Transverse colon (tissue), 4 donors: ENCODE results near the gene PINK1. TPM values are rescaled to one million over a fixed set of nuclear protein-coding genes. Genes with fewer than 3 reads are reported as not detected.

Experiments
- DNase-seq: peaks from one replicate; pipeline ENCODE4 v3.0.0-alpha.2; 2019
- H3K27ac ChIP-seq, 4 donors: fragments of 200-600 bp; sonication (generic); 2 replicates each; pipeline ENCODE4 v1.5.1; 2016 to 2018; ENCODE audit warnings: inconsistent platforms in 4 of 4
- H3K27me3 ChIP-seq: fragments of 200-600 bp; sonication (generic); 2 replicates; pipeline ENCODE4 v1.5.1; 2017; ENCODE audit warnings: inconsistent platforms
- H3K36me3 ChIP-seq, 4 donors: fragments of 200-600 bp; sonication (generic); 2 replicates each; pipeline ENCODE4 v1.5.1; 2017 to 2019; ENCODE audit warnings: inconsistent platforms in 4 of 4
- H3K4me1 ChIP-seq, 4 donors: fragments of 200-600 bp; sonication (generic); 2 replicates each; pipeline ENCODE4 v1.5.1; 2017 to 2020; ENCODE audit warnings: inconsistent platforms in 4 of 4
- H3K4me3 ChIP-seq, 4 donors: fragments of 200-600 bp; sonication (generic); 1 replicate in 1 of 4; 2 replicates in 3 of 4; pipeline versions ENCODE4 v1.5.1 to v1.6.1; 2017 to 2019; ENCODE audit warnings: inconsistent platforms in 4 of 4
- H3K9me3 ChIP-seq, 2 donors: fragments of 200-600 bp; sonication (generic); 2 replicates each; pipeline ENCODE4 v1.5.1; 2017 to 2019; ENCODE audit warnings: inconsistent platforms in 2 of 2
- CTCF ChIP-seq, 5 experiments: fragments of 200-600 bp in 3 of 5; fragments of 450-650 bp in 2 of 5; sonication (generic) in 3 of 5; IDR thresholded peaks; 1 replicate in 2 of 5; 2 replicates in 3 of 5; pipeline ENCODE4 v1.5.1; 2016 to 2017; ENCODE audit warnings: antibody characterized with exemption in 5 of 5, inconsistent platforms in 3 of 5, mild to moderate bottlenecking in 2 of 5, moderate library complexity in 1 of 5
- EP300 ChIP-seq: sonication (generic); formaldehyde crosslinking; IDR thresholded peaks from one replicate; pipeline ENCODE4 v1.6.1; 2017; ENCODE audit warnings: antibody characterized with exemption, low read depth
- POLR2A ChIP-seq: fragments of 450-650 bp; IDR thresholded peaks from one replicate; pipeline ENCODE4 v1.6.1; 2016; ENCODE audit warnings: antibody characterized with exemption, mild to moderate bottlenecking, moderate library complexity
- POLR2AphosphoS5 ChIP-seq, 3 donors: sonication (generic); formaldehyde crosslinking; IDR thresholded peaks; one replicate each; pipeline ENCODE4 v1.6.1; 2016; ENCODE audit warnings: antibody characterized with exemption in 3 of 3
- WGBS, 2 donors: methylation state at CpG; one replicate each; pipeline ENCODE4 v1.1.5; 2018; ENCODE audit warnings: low coverage in 1 of 2; 5-methylcytosine and 5-hydroxymethylcytosine counted together
- in situ Hi-C, 4 donors: fragments of 200-750 bp; cut with MboI; loops; one replicate each; pipeline versions ENCODE4 v1.15.0 to v1.15.1; 2017; ENCODE audit warnings: low sequenced_read_pairs in 3 of 4, low pct_ligation_motif_present in 1 of 4, low pct_unique_long_range_greater_than_20kb in 1 of 4
- intact Hi-C: fragments of 100-400 bp; cut with DNase I; formaldehyde crosslinking; loops from one replicate; pipeline ENCODE4 v1.15.1; 2023; ENCODE audit warnings: low total_unique reads
- total RNA-seq, 4 donors: library from RNA; depleted of rRNA; stranded (reverse); fragments of >200 nt; gene quantifications; one replicate each; pipeline ENCODE4 v1.1.0, GENCODE V29; 2016

The PINK1 gene
- total RNA-seq, 4 donors from 2014 or later: 122 to 235 (median 192) TPM

- 92% methylated on average over 14 of the region's 14 CpGs; no CpG with 5 or more reads in 1 of the 2 donors for WGBS, 2 donors
- in situ Hi-C loops: no loop called here
- Histone ChIP-seq H3K9me3 (no peaks in the 10 kb centered on the region), H3K27me3 (peaks cover 22% of the 10 kb centered on the region), H3K4me3 (no peak overlapping the region), H3K27ac (no peak overlapping the region), H3K4me1 (peaks cover 0 to 4% (median 3%) of the 10 kb centered on the region in 4 donors), H3K36me3 (no peaks in the 10 kb centered on the region)
- no peak for TF ChIP-seq POLR2AphosphoS5 (IDR thresholded peaks at IDR 0.05)
- intact Hi-C loops: no loop called here
- DNase-seq: no peak
These were observed 38.5 kb upstream of the PINK1 start for GRCh38 chr1:20594746-20595145.

- H3K27me3 ChIP-seq: peaks cover 10% of the 10 kb centered on the region
- H3K36me3 ChIP-seq: no peaks in the 10 kb centered on the region
- in situ Hi-C loops (no loop called here), intact Hi-C loops (no loop called here)
- no peak overlapping the region for H3K27ac ChIP-seq
- H3K9me3 ChIP-seq: no peaks in the 10 kb centered on the region
- no peak overlapping the region for H3K4me3 ChIP-seq
- 72 to 74% methylated on average over 6 of the region's 6 CpGs for WGBS, 2 donors
- no peak for DNase-seq
- no peaks in the 10 kb centered on the region for H3K4me1 ChIP-seq
- no peak for TF ChIP-seq POLR2A
- TF ChIP-seq POLR2AphosphoS5 (IDR thresholded peaks at IDR 0.05): no peak
- no peak for TF ChIP-seq CTCF (IDR thresholded peaks at IDR 0.05)
- no peak for TF ChIP-seq EP300
These were observed 37.2 kb upstream of the PINK1 start for GRCh38 chr1:20596106-20596505.

- no peak for DNase-seq
- in situ Hi-C loops (no loop called here), intact Hi-C loops (no loop called here)
- no peak overlapping the region for H3K27ac ChIP-seq
- WGBS, 2 donors: 64 to 70% methylated on average over 3 of the region's 3 CpGs
- no peaks in the 10 kb centered on the region for H3K4me1 ChIP-seq
- H3K27me3 ChIP-seq: peaks cover 5% of the 10 kb centered on the region
- no peaks in the 10 kb centered on the region for H3K9me3 ChIP-seq
- no peak overlapping the region for H3K4me3 ChIP-seq
- TF ChIP-seq POLR2AphosphoS5 (IDR thresholded peaks at IDR 0.05) (no peak), EP300 (no peak), POLR2A (no peak), CTCF (IDR thresholded peaks at IDR 0.05) (no peak)
- no peaks in the 10 kb centered on the region for H3K36me3 ChIP-seq
These were observed 35.6 kb upstream of the PINK1 start for GRCh38 chr1:20597650-20598049.

GRCh38 chr1:20600156-20600555 lies 33.1 kb upstream of the PINK1 start:
- DNase-seq: peak; percentile 47
- peaks cover 0 to 11% (median 0%) of the 10 kb centered on the region in 4 donors for H3K4me1 ChIP-seq
- no peak overlapping the region for H3K4me3 ChIP-seq
- H3K36me3 ChIP-seq: no peaks in the 10 kb centered on the region
- 66% methylated on average over 5 of the region's 5 CpGs; no CpG with 5 or more reads in 1 of the 2 donors for WGBS, 2 donors
- no peaks in the 10 kb centered on the region for H3K27me3 ChIP-seq
- in situ Hi-C loops (no loop called here), intact Hi-C loops (no loop called here)
- no peak overlapping the region for H3K27ac ChIP-seq
- H3K9me3 ChIP-seq: no peaks in the 10 kb centered on the region
- TF ChIP-seq POLR2AphosphoS5 (IDR thresholded peaks at IDR 0.05) (no peak), EP300 (no peak), CTCF (IDR thresholded peaks at IDR 0.05) (no peak), POLR2A (no peak)
